A204.1 (cell line): ENCODE data around the gene C8G.

Experiments used
- FAIRE-seq: peaks from 2 replicates; lab custom pipeline; 2012; peaks lifted over from hg19 to GRCh38; lab: Jason Lieb, UNC

Gene C8G

DNA sequence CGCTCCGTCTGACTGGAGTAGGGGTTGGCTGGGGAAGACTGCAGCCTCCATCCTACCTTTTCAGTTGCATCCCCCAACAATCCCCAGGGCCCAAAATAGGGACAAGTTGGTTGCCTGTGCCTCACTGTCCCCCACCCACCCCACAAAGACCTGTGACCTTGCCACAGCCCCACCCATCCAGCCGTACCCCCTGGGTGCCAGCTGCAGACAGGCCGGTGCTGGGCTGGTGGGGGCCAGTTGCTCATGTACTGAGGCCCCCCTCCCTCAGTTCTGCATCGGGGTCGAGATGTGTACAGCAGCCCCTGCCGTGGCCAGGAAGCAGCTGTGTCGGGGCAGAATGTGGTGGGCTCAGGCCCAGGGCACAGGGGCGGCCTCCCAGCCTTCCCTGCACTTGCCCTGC is 38.1 kb downstream of the C8G start:
- FAIRE-seq = no peak

DNA sequence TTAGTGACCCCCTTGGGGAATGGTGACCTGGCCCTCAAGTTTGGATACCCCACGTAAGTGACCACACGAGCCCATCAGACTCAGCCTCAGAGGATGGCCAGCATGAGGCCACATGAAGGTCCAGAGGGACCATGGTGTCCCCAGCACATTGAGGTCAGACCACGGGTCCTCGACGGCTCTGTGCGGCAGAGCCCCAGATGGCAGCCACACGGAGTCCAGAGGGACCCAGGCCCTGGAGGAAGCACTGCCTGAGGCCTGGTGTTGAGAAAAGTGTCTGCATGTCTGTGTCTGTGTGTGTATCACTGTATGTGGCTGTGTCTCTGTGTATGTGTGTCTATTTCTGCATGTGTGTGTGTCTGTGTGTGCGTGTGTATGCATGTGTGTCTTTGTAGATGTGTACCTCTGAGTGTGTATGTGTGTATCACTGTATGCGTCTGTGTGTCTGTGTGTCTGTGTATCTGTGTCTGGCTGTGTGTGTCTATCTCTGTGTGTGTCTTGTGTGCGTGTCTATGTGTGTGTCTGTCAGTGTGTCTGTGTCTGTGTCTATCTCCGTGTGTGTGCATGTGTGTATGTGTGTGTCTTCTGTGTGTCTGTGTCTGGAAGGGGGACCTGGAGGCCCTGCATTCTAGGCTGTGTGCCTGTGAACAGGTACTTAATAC is 38.7 kb downstream of the C8G start:
- FAIRE-seq = no peak

DNA sequence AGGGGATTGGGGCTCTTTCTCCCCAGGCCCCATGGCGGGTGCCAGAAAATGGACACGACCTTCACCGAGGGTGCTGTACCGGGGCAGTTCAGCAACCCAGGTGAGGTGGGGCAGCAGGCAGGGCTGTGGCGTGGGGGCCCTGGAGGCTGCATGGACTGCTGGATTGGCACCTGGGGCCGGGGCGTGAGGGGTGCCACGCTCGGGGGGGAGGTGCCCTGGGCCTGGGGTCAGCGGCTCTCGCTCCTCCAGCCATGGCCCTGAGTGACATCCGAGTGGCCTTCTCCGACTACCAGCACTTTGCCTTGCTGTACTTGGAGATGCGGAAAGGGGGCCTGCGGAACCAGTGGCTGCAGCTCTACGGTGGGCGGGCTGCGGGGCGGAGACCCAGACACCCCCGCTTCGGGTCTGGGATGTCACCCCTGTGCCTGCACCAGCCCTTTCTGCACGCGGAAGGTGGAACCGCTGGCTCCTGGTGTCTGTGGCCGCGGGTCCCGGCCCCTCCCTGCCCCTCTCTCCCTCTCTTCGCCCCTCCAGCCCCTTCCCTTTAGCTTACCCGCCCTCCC is 39.5 kb downstream of the C8G start:
- FAIRE-seq = no peak

DNA sequence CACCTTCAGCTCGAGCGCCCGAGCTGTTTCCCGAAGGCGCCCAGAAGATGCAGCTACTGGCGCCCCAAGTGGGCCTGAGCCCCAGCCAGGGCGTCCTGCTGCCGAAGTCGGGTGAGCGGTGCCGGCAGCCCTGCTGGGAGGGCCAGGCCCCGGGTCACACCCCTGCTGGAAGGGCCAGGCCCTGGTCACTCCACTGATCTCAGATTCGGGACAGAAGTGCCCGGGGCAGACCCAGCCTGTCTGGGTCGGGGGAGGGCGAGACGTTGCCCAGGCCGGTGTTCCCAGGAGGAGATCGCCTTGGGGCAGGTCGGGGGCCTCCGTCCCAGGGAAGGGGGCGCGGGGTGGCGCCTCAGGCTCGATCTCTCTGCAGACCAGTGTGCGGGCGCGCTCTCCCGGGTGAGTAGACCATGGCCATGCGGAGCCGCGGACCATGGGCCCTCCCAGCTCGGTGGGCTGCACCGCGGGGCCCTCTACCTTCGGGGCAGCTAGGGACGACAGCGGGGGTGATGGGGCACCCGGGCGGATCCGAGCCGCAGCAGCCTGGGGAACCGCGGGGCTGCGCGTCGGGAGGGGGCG is 40.1 kb downstream of the C8G start:
- FAIRE-seq = no peak

DNA sequence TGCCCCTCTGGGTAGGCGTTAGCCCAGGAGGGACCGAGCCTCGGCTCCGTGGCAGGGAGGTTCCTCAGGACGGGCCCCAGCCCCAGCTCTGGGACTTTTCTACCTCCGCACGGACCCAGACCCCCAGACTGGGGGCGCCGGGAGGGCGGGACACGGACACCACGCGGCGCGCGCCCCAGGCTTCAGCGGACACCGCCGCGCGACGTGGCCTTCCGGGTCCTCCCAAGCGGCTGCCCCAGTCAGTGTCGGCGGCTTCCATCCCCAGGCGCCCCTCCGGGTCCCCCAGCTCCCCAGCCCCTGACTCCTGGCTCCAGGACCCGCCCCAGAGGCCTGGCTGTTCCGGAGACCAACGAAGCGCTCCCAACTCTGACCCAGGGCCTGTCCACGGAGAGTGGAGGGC is 40.8 kb downstream of the C8G start:
- no peak for FAIRE-seq

DNA sequence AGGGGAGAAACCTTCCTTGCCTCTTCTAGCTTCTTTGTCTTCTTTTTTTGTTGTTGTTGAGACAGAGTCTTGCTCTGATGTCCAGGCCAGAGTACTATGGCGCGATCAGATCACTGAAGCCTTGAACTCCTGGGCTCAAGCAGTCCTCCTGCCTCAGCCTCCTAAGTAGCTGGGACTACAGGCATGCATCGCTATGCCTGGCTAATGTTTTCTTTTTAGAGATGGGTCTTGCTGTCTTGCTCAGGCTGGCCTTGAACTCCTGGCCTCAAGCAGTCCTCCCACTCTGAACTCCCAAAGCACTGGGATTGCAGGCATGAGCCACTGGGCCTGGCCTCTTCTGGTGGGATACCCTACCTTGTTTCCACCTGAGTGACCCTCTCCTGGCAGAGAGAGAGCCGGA is 43.8 kb downstream of the C8G start:
- FAIRE-seq = no peak

DNA sequence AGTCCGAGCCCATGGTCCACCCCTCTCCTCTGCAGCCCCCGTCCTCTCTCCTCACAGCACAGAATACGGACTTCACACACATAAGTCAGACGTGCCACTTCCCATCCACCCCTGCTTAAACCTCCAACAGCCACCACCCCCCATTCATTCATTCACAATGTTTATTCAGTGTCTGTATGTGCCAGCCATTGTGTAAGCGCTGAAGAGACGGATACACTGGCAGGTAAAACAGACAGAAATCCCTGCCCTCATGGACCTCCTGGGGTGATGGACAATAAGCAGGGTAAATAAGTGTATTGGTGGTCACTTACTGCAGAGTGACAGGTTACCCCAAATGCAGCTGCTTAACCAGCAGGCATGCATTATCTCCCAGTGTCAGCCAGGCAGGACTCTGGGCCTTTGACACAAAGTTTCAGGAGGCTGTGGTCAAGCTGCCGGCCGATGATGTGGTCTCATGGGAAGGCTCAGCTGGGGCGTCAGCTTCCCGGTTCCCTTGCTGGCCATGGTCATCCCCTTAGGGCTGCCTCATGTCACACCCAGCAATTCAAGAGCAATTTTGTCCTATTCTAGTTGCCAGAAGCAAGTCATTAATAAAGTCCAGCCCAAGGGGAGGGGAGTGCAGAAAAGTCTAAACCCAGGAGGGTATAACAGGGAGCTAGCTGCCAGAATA is 45.3 kb downstream of the C8G start:
- FAIRE-seq = no peak

DNA sequence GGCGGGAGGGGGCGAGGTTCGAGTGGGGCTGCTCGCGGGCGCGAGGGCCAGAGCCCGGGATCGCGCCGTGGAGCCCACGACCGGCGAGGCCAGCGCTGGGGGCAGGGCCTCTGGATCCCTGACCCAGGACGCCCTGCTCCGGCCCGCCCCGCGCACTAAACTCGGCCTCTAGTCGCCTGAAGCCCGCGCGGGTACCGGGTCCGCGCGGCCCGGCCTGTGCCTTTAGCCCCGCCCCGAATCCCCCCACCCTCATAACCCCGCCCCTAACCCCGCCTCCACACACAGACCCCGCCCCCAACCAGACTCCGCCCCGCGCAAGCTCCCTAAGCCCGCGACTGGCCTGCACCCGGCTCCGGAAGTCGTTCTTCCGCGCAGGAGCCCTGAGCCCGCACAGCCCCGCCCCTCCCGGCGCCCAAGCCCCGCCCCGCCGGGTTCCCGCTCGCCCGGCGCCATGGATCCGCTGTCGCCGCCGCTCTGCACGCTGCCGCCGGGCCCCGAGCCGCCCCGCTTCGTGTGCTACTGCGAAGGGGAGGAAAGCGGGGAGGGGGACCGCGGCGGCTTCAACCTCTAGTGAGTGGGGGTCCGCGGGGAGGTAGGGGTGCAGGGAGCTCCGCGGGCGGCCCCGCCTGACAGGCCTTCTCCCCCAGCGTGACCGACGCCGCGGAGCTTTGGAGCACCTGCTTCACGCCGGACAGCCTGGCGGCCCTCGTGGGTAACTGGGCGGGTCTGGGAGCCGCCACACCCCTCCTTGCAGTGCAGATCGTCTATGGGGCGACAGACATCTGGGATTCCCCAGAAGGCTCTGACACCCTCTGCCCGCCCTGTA is 47.2 kb downstream of the C8G start, which contains the start of gene PAXX:
TSS of gene PAXX (plus strand) at position 430 of the 826 bp plus-strand sequence. CDS start at position 452, 22 bp downstream.
- no peak for FAIRE-seq

DNA sequence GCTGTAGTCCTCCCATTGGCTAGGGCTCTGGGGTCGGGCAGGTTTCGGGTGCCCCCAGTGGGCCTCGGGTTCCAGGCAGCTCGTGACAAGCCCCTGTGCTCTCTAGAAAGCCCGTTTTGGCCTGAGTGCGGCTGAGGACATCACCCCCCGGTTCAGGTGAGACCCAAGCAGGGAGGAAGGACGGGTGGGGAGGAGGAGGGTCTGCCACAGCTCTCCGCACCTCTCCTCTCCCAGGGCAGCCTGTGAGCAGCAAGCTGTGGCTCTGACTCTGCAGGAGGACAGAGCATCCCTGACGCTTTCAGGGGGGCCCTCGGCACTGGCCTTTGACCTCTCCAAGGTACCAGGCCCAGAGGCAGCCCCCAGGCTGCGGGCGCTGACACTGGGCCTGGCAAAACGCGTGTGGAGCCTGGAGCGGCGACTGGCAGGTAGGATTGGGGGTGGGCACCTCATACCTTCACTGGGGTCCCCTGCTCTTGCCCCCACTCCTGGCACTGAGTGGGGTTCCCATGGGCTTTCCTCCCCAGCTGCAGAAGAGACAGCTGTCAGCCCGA is 47.9 kb downstream of the C8G start:
- no peak for FAIRE-seq

DNA sequence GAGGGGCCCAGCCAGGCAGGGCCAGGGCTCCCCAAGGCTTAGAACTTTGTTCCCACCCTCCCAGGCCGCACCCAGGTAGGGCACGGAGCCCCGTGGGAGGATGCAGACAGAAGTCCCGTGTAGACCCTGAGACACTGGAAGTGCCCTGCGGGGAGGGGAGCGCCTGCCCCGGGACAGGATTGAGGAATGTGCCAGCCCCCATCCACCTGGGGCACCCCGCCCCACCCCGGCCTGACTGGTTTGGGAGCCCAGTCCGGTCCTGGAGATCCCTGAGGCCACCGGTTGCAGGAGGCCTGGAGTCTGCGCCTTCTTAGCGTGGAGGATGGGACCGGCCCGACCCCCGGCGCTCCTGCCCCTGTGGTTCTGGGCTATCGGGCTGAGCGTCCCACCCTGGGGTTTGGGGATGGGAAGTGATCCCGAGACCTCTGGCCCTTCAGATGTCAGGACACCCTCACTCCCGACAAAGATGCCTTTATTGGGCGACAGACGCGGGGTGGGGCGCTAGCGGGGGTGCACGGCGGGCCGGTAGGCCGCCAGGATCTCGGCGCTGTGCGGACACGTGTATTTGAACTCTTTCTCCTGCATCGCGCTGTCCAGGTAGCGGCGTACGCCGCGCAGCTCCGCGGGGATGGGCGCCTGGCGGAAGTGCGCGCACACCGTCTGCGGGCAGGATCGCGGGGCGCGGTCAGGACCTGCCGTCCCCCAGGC is 49.3 kb downstream of the C8G start:
- FAIRE-seq = no peak

DNA sequence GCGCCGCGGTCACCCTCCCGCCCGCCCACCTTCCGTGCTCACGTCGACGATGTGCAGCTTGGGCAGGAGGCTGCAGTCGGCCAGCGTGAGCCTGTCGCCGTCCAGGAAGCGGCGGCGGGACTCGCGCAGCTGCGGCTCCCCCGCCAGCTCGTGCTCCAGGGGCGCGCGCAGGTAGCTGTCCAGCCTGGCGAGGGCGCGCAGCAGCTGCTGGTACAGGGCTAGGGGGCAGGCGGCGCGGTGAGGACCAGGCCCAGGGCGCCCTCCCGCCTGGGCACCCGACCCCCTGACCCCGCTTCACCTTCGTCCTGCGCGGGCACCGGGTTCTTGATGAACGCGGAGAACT is 49.8 kb downstream of the C8G start:
- FAIRE-seq = no peak

DNA sequence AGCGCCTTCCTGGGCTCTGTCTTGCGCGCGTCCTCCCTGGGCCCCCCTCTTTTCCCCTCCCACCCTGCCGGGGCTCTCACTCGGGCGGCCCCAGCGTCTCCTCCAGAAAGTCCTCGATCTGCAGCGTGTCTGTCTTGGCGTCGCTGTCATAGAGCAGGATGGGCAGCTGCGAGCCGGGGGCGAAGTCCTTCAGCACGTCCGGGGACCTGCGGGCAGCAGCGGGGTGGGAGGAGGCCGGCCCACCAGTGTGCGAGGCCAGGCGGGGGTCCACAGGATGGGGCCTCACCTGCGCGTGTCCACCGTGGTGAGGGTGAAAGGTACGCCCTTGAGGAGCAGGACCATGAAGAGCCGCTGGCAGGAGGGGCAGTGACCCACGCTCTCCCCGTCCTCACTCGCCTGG is 50.3 kb downstream of the C8G start:
- no peak for FAIRE-seq

DNA sequence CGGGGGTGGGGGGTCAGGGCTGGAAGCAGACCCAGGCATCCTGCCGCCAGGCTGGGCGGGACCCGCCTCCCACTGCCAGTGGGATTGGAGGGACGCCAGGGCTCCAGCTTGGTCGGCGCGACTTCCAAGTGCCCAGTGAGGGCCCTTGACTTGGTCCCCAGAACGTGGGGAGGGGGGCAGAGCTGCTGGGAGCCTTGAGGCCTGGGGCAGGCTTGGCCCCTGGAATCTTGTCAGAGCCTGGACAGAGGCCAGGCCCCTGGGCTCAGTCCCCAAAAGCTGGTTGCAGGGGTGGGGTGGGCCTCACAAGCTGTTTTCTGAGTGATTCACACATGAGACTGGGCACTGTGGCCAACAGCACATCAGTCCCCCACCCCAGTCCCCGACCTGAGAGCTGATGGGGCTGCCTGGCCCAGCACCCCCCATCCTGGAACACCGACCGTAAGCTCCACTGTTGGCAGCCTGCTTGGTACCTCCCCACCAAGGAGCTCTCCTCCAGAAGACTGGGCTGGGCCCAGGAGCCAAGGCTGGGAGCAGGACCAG is 50.8 kb downstream of the C8G start:
- FAIRE-seq = no peak
